ENCODE data around the gene CCDC88C. TPM values are rescaled to one million over a fixed set of nuclear protein-coding genes. Genes with fewer than 3 reads are reported as not detected.
"Not testable (repeated sequence)": the region's sequence is repeated elsewhere in the genome, so short reads cannot be mapped to it uniquely, and the experiment has no call there.

CCDC88C gene
- 100 to 1,000 TPM; 151 to 214 TPM for total RNA-seq

- Mint-ChIP-seq H3K27me3 (peaks cover 5% of the 10 kb centered on the region), H3K4me3 (peak within 1 kb of the TSS; percentile 99), H3K36me3 (peaks cover 42% of the 10 kb centered on the region), H3K27ac (peak within 1 kb of the TSS; percentile 100), H3K9me3 (ENCODE audit: low read depth) (no peaks in the 10 kb centered on the region), H3K4me1 (peaks cover 39% of the 10 kb centered on the region)
- peak; percentile 86 for DNase-seq
- CTCF ChIA-PET: interaction anchor here (0.9 to 10.0 kb wide), 16 partner anchors 16 to 689 kb away, joined by 3 to 175 read pairs (median 7); partner anchors contain the start of genes ATXN3 and GPR68
- ATAC-seq: peak; percentile 68
Observed at GRCh38 chr14:91417120-91417982, at the start of gene CCDC88C. Gene CCDC88C (minus strand): TSS chr14:91417820. CDS start chr14:91417690, 130 bp downstream.

- Mint-ChIP-seq H3K9me3 (ENCODE audit: low read depth) (peaks cover 4% of the 10 kb centered on the region), H3K36me3 (peaks cover 80% of the 10 kb centered on the region), H3K27ac (no peak overlapping the region), H3K4me1 (peaks cover 21% of the 10 kb centered on the region), H3K27me3 (no peaks in the 10 kb centered on the region), H3K4me3 (no peak overlapping the region)
- ATAC-seq (no peak), DNase-seq (no peak)
- CTCF ChIA-PET: no interaction called here
Observed at GRCh38 chr14:91466192-91466591, 48.6 kb upstream of the CCDC88C start.

GRCh38 chr14:91464615-91465205, 47.1 kb upstream of the CCDC88C start:
- DNase-seq (no peak), ATAC-seq (no peak)
- Mint-ChIP-seq H3K4me1 (peaks cover 16% of the 10 kb centered on the region), H3K9me3 (ENCODE audit: low read depth) (peaks cover 3% of the 10 kb centered on the region), H3K27ac (no peak overlapping the region), H3K27me3 (no peaks in the 10 kb centered on the region), H3K4me3 (no peak overlapping the region), H3K36me3 (peaks cover 78% of the 10 kb centered on the region)
- CTCF ChIA-PET: no interaction called here

- Mint-ChIP-seq H3K36me3 (peaks cover 66% of the 10 kb centered on the region), H3K4me1 (peaks cover 14% of the 10 kb centered on the region), H3K9me3 (ENCODE audit: low read depth) (no peaks in the 10 kb centered on the region), H3K27ac (peak overlapping the region; percentile 44), H3K4me3 (no peak overlapping the region), H3K27me3 (no peaks in the 10 kb centered on the region)
- no peak for ATAC-seq
- CTCF ChIA-PET: no interaction called here
- DNase-seq: no peak
Observed at GRCh38 chr14:91458612-91459011, 41.0 kb upstream of the CCDC88C start.

GRCh38 chr14:91456283-91456682, 38.7 kb upstream of the CCDC88C start:
- Mint-ChIP-seq H3K4me3 (no peak overlapping the region), H3K27me3 (peaks cover 2% of the 10 kb centered on the region), H3K27ac (peak overlapping the region; percentile 32), H3K36me3 (peaks cover 50% of the 10 kb centered on the region), H3K9me3 (ENCODE audit: low read depth) (no peaks in the 10 kb centered on the region), H3K4me1 (peaks cover 6% of the 10 kb centered on the region)
- ATAC-seq: no peak
- DNase-seq: no peak
- CTCF ChIA-PET: no interaction called here

GRCh38 chr14:91454580-91454979, 37.0 kb upstream of the CCDC88C start:
- no peak overlapping the region for H3K4me3 Mint-ChIP-seq
- DNase-seq (no peak), ATAC-seq (no peak)
- H3K27ac Mint-ChIP-seq: no peak overlapping the region
- H3K4me1 Mint-ChIP-seq: peaks cover 6% of the 10 kb centered on the region
- CTCF ChIA-PET: interaction anchor here (0.7 kb wide), 1 partner anchor 8 kb away, joined by 3 read pairs; no protein-coding TSS in a partner anchor
- H3K27me3 Mint-ChIP-seq: peaks cover 2% of the 10 kb centered on the region
- H3K36me3 Mint-ChIP-seq: peaks cover 37% of the 10 kb centered on the region
- H3K9me3 Mint-ChIP-seq (ENCODE audit: low read depth): no peaks in the 10 kb centered on the region

GRCh38 chr14:91454155-91454554, 36.5 kb upstream of the CCDC88C start:
- no peak overlapping the region for H3K4me3 Mint-ChIP-seq
- H3K27ac Mint-ChIP-seq: no peak overlapping the region
- DNase-seq (no peak), ATAC-seq (no peak)
- no peaks in the 10 kb centered on the region for H3K9me3 Mint-ChIP-seq (ENCODE audit: low read depth)
- peaks cover 2% of the 10 kb centered on the region for H3K27me3 Mint-ChIP-seq
- CTCF ChIA-PET: interaction anchor here (0.7 kb wide), 1 partner anchor 9 kb away, joined by 3 read pairs; no protein-coding TSS in a partner anchor
- H3K4me1 Mint-ChIP-seq: peaks cover 6% of the 10 kb centered on the region
- H3K36me3 Mint-ChIP-seq: peaks cover 36% of the 10 kb centered on the region

GRCh38 chr14:91453744-91454143, 36.1 kb upstream of the CCDC88C start:
- CTCF ChIA-PET: interaction anchor here (0.6 to 0.7 kb wide), 2 partner anchors 9 to 54 kb away, joined by 3 read pairs; no protein-coding TSS in a partner anchor
- DNase-seq: no peak
- Mint-ChIP-seq H3K27me3 (peaks cover 2% of the 10 kb centered on the region), H3K9me3 (ENCODE audit: low read depth) (no peaks in the 10 kb centered on the region), H3K4me3 (no peak overlapping the region), H3K36me3 (peaks cover 35% of the 10 kb centered on the region), H3K4me1 (peaks cover 6% of the 10 kb centered on the region), H3K27ac (no peak overlapping the region)
- ATAC-seq: no peak

GRCh38 chr14:91444335-91445020, 26.9 kb upstream of the CCDC88C start:
- H3K27ac Mint-ChIP-seq: no peak overlapping the region
- H3K4me1 Mint-ChIP-seq: no peaks in the 10 kb centered on the region
- CTCF ChIA-PET: no interaction called here

GRCh38 chr14:91439345-91439744, 21.7 kb upstream of the CCDC88C start:
- no peak for ATAC-seq
- no peak overlapping the region for H3K4me3 Mint-ChIP-seq
- H3K27me3 Mint-ChIP-seq: peaks cover 14% of the 10 kb centered on the region
- no peak overlapping the region for H3K27ac Mint-ChIP-seq
- peaks cover 18% of the 10 kb centered on the region for H3K36me3 Mint-ChIP-seq
- no peaks in the 10 kb centered on the region for H3K4me1 Mint-ChIP-seq
- H3K9me3 Mint-ChIP-seq (ENCODE audit: low read depth): peaks cover 6% of the 10 kb centered on the region
- no peak for DNase-seq
- CTCF ChIA-PET: interaction anchor here (1.6 kb wide), 1 partner anchor 12 kb away, joined by 5 read pairs; no protein-coding TSS in a partner anchor

More at GRCh38 chr14:91444335-91445020, 26.9 kb upstream of the CCDC88C start:
- ATAC-seq (no peak), DNase-seq (no peak)
- Mint-ChIP-seq H3K4me3 (no peak overlapping the region), H3K9me3 (ENCODE audit: low read depth) (no peaks in the 10 kb centered on the region), H3K36me3 (peaks cover 8% of the 10 kb centered on the region), H3K27me3 (peaks cover 35% of the 10 kb centered on the region)

GRCh38 chr14:91438845-91439244, 21.2 kb upstream of the CCDC88C start:
- no peak for ATAC-seq

GRCh38 chr14:91436266-91436665, 18.6 kb upstream of the CCDC88C start:
- ATAC-seq; H3K4me1 Mint-ChIP-seq; H3K27ac Mint-ChIP-seq; CTCF ChIA-PET; H3K4me3 Mint-ChIP-seq; H3K9me3 Mint-ChIP-seq (ENCODE audit: low read depth); H3K27me3 Mint-ChIP-seq; DNase-seq: not testable (repeated sequence)
- peaks cover 16% of the 10 kb centered on the region for H3K36me3 Mint-ChIP-seq

More at GRCh38 chr14:91438845-91439244, 21.2 kb upstream of the CCDC88C start:
- Mint-ChIP-seq H3K4me3 (no peak overlapping the region), H3K27me3 (peaks cover 9% of the 10 kb centered on the region), H3K9me3 (ENCODE audit: low read depth) (peaks cover 6% of the 10 kb centered on the region), H3K36me3 (peaks cover 18% of the 10 kb centered on the region), H3K4me1 (no peaks in the 10 kb centered on the region), H3K27ac (no peak overlapping the region)
- DNase-seq: no peak
- CTCF ChIA-PET: interaction anchor here (1.6 kb wide), 1 partner anchor 11 kb away, joined by 5 read pairs; no protein-coding TSS in a partner anchor

GRCh38 chr14:91429385-91429784, 11.8 kb upstream of the CCDC88C start:
- no peak for ATAC-seq
- H3K27me3 Mint-ChIP-seq: no peaks in the 10 kb centered on the region
- CTCF ChIA-PET: interaction anchor here (1.2 kb wide), 1 partner anchor 51 kb away, joined by 4 read pairs; no protein-coding TSS in a partner anchor

More at GRCh38 chr14:91429385-91429784, 11.8 kb upstream of the CCDC88C start:
- DNase-seq: no peak
- Mint-ChIP-seq H3K27ac (no peak overlapping the region), H3K4me1 (peaks cover 8% of the 10 kb centered on the region), H3K4me3 (no peak overlapping the region), H3K36me3 (no peaks in the 10 kb centered on the region), H3K9me3 (ENCODE audit: low read depth) (no peaks in the 10 kb centered on the region)

Measured in activated CD8-positive, alpha-beta memory T cell treated with anti-CD3 and anti-CD28 coated beads, Interleukin-2, amount 10 ng/mL, durations not matched to agents 7 days and 5 days (primary cell).